ENCODE measurements around the gene IFI27L2.

GRCh38 chr14:94171208-94171607 lies 41.8 kb upstream of the IFI27L2 start:
- TF ChIP-seq, protein P1, sequence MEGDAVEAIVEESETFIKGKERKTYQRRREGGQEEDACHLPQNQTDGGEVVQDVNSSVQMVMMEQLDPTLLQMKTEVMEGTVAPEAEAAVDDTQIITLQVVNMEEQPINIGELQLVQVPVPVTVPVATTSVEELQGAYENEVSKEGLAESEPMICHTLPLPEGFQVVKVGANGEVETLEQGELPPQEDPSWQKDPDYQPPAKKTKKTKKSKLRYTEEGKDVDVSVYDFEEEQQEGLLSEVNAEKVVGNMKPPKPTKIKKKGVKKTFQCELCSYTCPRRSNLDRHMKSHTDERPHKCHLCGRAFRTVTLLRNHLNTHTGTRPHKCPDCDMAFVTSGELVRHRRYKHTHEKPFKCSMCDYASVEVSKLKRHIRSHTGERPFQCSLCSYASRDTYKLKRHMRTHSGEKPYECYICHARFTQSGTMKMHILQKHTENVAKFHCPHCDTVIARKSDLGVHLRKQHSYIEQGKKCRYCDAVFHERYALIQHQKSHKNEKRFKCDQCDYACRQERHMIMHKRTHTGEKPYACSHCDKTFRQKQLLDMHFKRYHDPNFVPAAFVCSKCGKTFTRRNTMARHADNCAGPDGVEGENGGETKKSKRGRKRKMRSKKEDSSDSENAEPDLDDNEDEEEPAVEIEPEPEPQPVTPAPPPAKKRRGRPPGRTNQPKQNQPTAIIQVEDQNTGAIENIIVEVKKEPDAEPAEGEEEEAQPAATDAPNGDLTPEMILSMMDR (IDR thresholded peaks at IDR 0.05; ENCODE audit: insufficient read depth, low read length, poor library complexity, severe bottlenecking): no peak
- TF ChIP-seq EZH2phosphoT487 (conservative IDR thresholded peaks at IDR 0.05; ENCODE audit: low read length): no peak
